Heart left ventricle (tissue), 16 donors: ENCODE results near the gene DAAM2. TPM values are rescaled to one million over a fixed set of nuclear protein-coding genes. Genes with fewer than 3 reads are reported as not detected.

Experiments
- ATAC-seq, 4 donors: fragments of 200-7000 bp; cut with Tn5 transposase; one replicate each; pipeline ENCODE4 v1.9.1; 2020 to 2022; ENCODE audit warnings: moderate library complexity in 4 of 4, mild to moderate bottlenecking in 3 of 4, moderate number of reproducible peaks in 1 of 4
- DNase-seq, 5 donors: peaks; one replicate each; pipeline ENCODE4 v3.0.0-alpha.2; 2020
- H3K27ac ChIP-seq, 12 donors: fragments of 200-600 bp; sonication (generic) in 4 of 12; one replicate each; pipeline versions ENCODE4 v1.5.0 to v1.8.0; 2016 to 2022; ENCODE audit warnings: mild to moderate bottlenecking in 2 of 12
- H3K27me3 ChIP-seq, 9 donors: fragments of 200-600 bp; sonication (generic) in 2 of 9; one replicate each; pipeline versions ENCODE4 v1.5.1 to v1.8.0; 2016 to 2022; ENCODE audit warnings: mild to moderate bottlenecking in 3 of 9
- H3K36me3 ChIP-seq, 9 donors: fragments of 200-600 bp; sonication (generic) in 2 of 9; one replicate each; pipeline versions ENCODE4 v1.5.0 to v1.8.0; 2018 to 2022; ENCODE audit warnings: mild to moderate bottlenecking in 2 of 9
- H3K4me1 ChIP-seq, 12 donors: fragments of 200-600 bp; sonication (generic) in 4 of 12; one replicate each; pipeline versions ENCODE4 v1.5.0 to v1.8.0; 2016 to 2022; ENCODE audit warnings: mild to moderate bottlenecking in 3 of 12
- H3K4me3 ChIP-seq, 12 donors: fragments of 200-600 bp; sonication (generic) in 4 of 12; one replicate each; pipeline versions ENCODE4 v1.5.0 to v1.8.0; 2017 to 2022; ENCODE audit warnings: mild to moderate bottlenecking in 9 of 12, moderate library complexity in 4 of 12
- H3K9me3 ChIP-seq, 12 donors: fragments of 200-600 bp; sonication (generic) in 4 of 12; one replicate each; pipeline versions ENCODE4 v1.5.0 to v1.8.0; 2016 to 2022; ENCODE audit warnings: mild to moderate bottlenecking in 1 of 12
- POLR2A ChIP-seq, 2 donors: fragments of 450-650 bp; IDR thresholded peaks; one replicate each; pipeline ENCODE4 v1.6.1; 2017; ENCODE audit warnings: antibody characterized with exemption in 2 of 2, mild to moderate bottlenecking in 2 of 2, moderate library complexity in 2 of 2
- WGBS, 4 donors: extraction: QIAGEN DNeasy Blood & Tissue Kit in 2 of 4; methylation state at CpG; one replicate each; pipeline versions ENCODE4 v1.1.5 to v1.1.7; 2013 to 2018; 5-methylcytosine and 5-hydroxymethylcytosine counted together
- intact Hi-C, 10 donors: fragments of 100-400 bp; cut with DNase I; formaldehyde crosslinking; loops; one replicate each; pipeline versions ENCODE4 v1.11.1 to v1.14.2; 2022
- long read RNA-seq, 3 donors: library from polyadenylated mRNA; unstranded; transcript quantifications; one replicate each; pipeline ENCODE4 v2.0.0, GENCODE V29; 2020 to 2021
- polyA plus RNA-seq, 2 donors: library from polyadenylated mRNA; stranded (reverse); fragments of 200-250 nt; gene quantifications; one replicate each; pipeline ENCODE4 v1.2.3, GENCODE V29; 2013
- total RNA-seq, 9 donors: library from RNA; depleted of rRNA in 2 of 9; stranded (reverse); fragments of >200 nt in 2 of 9; fragmentation: NEBNext Ultra II Directional in 3 of 9; extraction: Animal tissue kit (Norgen Biotek cat#: 25700) in 3 of 9; gene quantifications; one replicate each; pipeline versions ENCODE4 v1.1.0 to v1.2.4, GENCODE V29; 2016 to 2023
- TF ChIP-seq, protein P1 (sequence below), 12 donors: fragments of 200-600 bp; sonication (generic) in 4 of 12; IDR thresholded peaks; one replicate each; pipeline versions ENCODE4 v1.5.0 to v1.8.0; 2018 to 2022; ENCODE audit warnings: antibody characterized with exemption in 12 of 12, mild to moderate bottlenecking in 5 of 12
- donor health status: ischemic (EF 13 %, LVEDD 7.1; RV severe dilation, severe dysfunction).
- donor health status: healthy with polysubstance abuse.
- donor health status: DM: no; HTN: yes; CAD: no.
- donor health status: DM: no; HTN: no; CAD: no.
- donor health status: ischemic (EF 25% LVEDD 6.9; RV normal size, moderate dysfunction).
- donor health status: ischemic (EF 25% LVEDD 5.7; RV mildly dilated, moderate dysfunction).
- donor health status: healthy.
- donor health status: DM: yes; HTN: yes; CAD: no.
- donor health status: ischemic (EF 35%, LVEDD 5.7; RV mildly dilated, moderate dysfunction).
- donor health status: nonischemic (EF 11% LVEDD 7.7; RV severe dilation, severe dysfunction).
- donor health status: DM: yes; HTN: yes; CAD: no.
- donor health status: PGD.
- donor health status: ischemic (EF 29% LVEDD 5.4; RV normal size, mild dysfunction).
- donor health status: nonischemic (EF 23%, LVEDD 6.1; RV moderate dilation, normal function).

The DAAM2 gene
- total RNA-seq, result 10 to 100 TPM; 11.5 to 20.9 (median 13.6) TPM
- 10 to 100 TPM in 1 of 2 donors, 1 to 10 TPM in 1; 6.4 to 13.5 TPM for polyA plus RNA-seq
- long read RNA-seq, donor 1, full-length matches to known transcripts, result 3 of 20 reads
- long read RNA-seq, donor 1, partial matches to known transcripts, result 4 of 20 reads
- long read RNA-seq, donor 1, other reads (novel, unspliced or antisense), result 13 of 20 reads
- long read RNA-seq, donor 2, partial matches to known transcripts, result 3 of 7 reads
- long read RNA-seq, donor 2, other reads (novel, unspliced or antisense), result 4 of 7 reads
- long read RNA-seq, donor 3, partial matches to known transcripts, result 3 of 10 reads
- long read RNA-seq, donor 3, other reads (novel, unspliced or antisense), result 7 of 10 reads

DNA sequence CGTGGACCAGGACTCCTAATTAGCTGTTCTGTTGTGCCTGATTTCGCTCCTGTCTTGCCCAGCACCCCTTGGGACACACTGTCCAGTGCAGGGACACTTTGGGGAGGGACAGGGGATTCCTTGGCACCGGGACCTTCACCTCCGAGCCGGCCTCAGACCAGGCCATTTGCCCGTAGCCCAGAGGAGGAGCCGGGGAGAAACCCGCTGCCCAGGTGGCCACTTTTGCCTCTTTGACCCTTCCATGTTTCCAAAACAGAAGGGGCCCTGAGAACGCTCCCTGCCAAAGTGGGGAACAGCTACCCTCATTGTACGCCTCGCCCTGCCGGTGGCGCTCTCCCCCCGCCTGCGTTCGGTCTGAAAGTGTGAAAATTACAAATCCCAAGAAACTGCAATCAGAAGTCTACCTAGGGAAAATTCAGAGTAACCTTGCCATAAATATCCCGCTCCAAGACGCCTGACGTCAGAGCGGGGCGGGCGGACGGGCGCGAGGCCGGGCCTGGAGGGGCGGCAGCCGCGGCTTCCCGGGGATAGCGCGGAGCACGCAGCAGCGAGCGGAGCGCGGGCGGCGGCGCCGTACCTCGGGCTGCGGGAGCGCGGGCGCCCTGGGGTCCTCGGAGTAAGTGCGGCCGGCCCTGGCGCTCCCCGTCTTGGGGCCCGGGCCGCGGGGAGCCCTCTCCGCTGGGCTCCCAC is at the start of gene DAAM2:
DAAM2 (plus strand) TSS at position 527 of the 690 bp plus-strand sequence. CDS start 63,927 bp downstream, outside the sequence.
- intact Hi-C loops, result loop anchor here in 7 of 10 donors (5.0 to 10.0 kb wide), 7 partner anchors 70 to 417 kb away; no protein-coding TSS in a partner anchor
- no peaks in the 10 kb centered on the region for H3K9me3 ChIP-seq
- no peaks in the 10 kb centered on the region for H3K36me3 ChIP-seq
- peaks cover 0 to 38% (median 11%) of the 10 kb centered on the region in 12 donors for H3K4me1 ChIP-seq
- peaks cover 0 to 23% (median 0%) of the 10 kb centered on the region in 9 donors for H3K27me3 ChIP-seq
- 4 to 11% (median 5%) methylated on average over 16 to 55 of the region's 55 CpGs for WGBS, 4 donors
- peak within 1 kb of the TSS in 11 of 12 donors; percentile 35 to 86 (median 78) for H3K27ac ChIP-seq
- TF ChIP-seq POLR2A (IDR thresholded peaks at IDR 0.05), result peak in 1 of 2 donors; percentile 74
- TF ChIP-seq, protein P1, sequence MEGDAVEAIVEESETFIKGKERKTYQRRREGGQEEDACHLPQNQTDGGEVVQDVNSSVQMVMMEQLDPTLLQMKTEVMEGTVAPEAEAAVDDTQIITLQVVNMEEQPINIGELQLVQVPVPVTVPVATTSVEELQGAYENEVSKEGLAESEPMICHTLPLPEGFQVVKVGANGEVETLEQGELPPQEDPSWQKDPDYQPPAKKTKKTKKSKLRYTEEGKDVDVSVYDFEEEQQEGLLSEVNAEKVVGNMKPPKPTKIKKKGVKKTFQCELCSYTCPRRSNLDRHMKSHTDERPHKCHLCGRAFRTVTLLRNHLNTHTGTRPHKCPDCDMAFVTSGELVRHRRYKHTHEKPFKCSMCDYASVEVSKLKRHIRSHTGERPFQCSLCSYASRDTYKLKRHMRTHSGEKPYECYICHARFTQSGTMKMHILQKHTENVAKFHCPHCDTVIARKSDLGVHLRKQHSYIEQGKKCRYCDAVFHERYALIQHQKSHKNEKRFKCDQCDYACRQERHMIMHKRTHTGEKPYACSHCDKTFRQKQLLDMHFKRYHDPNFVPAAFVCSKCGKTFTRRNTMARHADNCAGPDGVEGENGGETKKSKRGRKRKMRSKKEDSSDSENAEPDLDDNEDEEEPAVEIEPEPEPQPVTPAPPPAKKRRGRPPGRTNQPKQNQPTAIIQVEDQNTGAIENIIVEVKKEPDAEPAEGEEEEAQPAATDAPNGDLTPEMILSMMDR (IDR thresholded peaks at IDR 0.05), result peak in 5 of 12 donors; percentile 7 to 47 (median 27)
- peak within 1 kb of the TSS; percentile 43 to 84 (median 66) for H3K4me3 ChIP-seq
- ATAC-seq, result peak; percentile 63 to 92 (median 87)
- DNase-seq, result peak; percentile 71 to 85 (median 74)

GRCh38 chr6:39746795-39747194 is 45.4 kb upstream of the DAAM2 start:
- TF ChIP-seq POLR2A (IDR thresholded peaks at IDR 0.05), result no peak
- TF ChIP-seq, protein P1 (IDR thresholded peaks at IDR 0.05), result no peak
- intact Hi-C loops, result no loop called here
- H3K27ac ChIP-seq, result no peak overlapping the region
- ATAC-seq, result no peak
- no peaks in the 10 kb centered on the region for H3K9me3 ChIP-seq
- DNase-seq, result no peak
- no peak overlapping the region for H3K4me3 ChIP-seq
- no peaks in the 10 kb centered on the region for H3K4me1 ChIP-seq
- H3K27me3 ChIP-seq, result no peaks in the 10 kb centered on the region
- H3K36me3 ChIP-seq, result no peaks in the 10 kb centered on the region
- 83 to 88% (median 86%) methylated on average over 3 of the region's 3 CpGs for WGBS, 4 donors

- intact Hi-C loops, result no loop called here
- 74 to 82% (median 78%) methylated on average over 12 of the region's 12 CpGs for WGBS, 4 donors
- Histone ChIP-seq H3K27me3 (no peaks in the 10 kb centered on the region), H3K4me1 (peaks cover 0 to 25% (median 18%) of the 10 kb centered on the region in 12 donors), H3K9me3 (no peaks in the 10 kb centered on the region), H3K4me3 (no peak overlapping the region), H3K36me3 (no peaks in the 10 kb centered on the region), H3K27ac (peak overlapping the region in 9 of 12 donors; percentile 15 to 62 (median 46))
- no peak for TF ChIP-seq POLR2A (IDR thresholded peaks at IDR 0.05)
- TF ChIP-seq, protein P1 (IDR thresholded peaks at IDR 0.05), result no peak
- DNase-seq, result no peak
- peak; percentile 44 to 62 (median 58) for ATAC-seq
Observed at GRCh38 chr6:39752835-39753724, 39.1 kb upstream of the DAAM2 start.
